Uterus (tissue), 4 donors: ENCODE results near the gene SNX12. TPM values are rescaled to one million over a fixed set of nuclear protein-coding genes. Genes with fewer than 3 reads are reported as not detected.

Experiments
- DNase-seq, 2 donors: peaks; one replicate each; pipeline ENCODE4 v3.0.0-alpha.2; 2019 to 2020
- H3K27ac ChIP-seq, 2 donors: fragments of 200-600 bp; sonication (generic); 1 replicate in 1 of 2; 2 replicates in 1 of 2; pipeline ENCODE4 v1.5.1; 2016 to 2018
- H3K27me3 ChIP-seq, 2 donors: fragments of 200-600 bp; sonication (generic); one replicate each; pipeline ENCODE4 v1.5.1; 2018 to 2019; ENCODE audit warnings: control low read depth in 1 of 2
- H3K36me3 ChIP-seq, 2 donors: fragments of 200-600 bp; sonication (generic); one replicate each; pipeline ENCODE4 v1.5.1; 2019; ENCODE audit warnings: control low read depth in 1 of 2
- H3K4me1 ChIP-seq, 2 donors: fragments of 200-600 bp; sonication (generic); one replicate each; pipeline ENCODE4 v1.5.1; 2018 to 2019; ENCODE audit warnings: control low read depth in 1 of 2
- H3K4me3 ChIP-seq, 2 donors: fragments of 200-600 bp; sonication (generic); 1 replicate in 1 of 2; 2 replicates in 1 of 2; pipeline ENCODE4 v1.5.1; 2018 to 2019; ENCODE audit warnings: mild to moderate bottlenecking in 1 of 2
- H3K9me3 ChIP-seq, 2 donors: fragments of 200-600 bp; sonication (generic); one replicate each; pipeline ENCODE4 v1.5.1; 2019; ENCODE audit warnings: control low read depth in 1 of 2
- POLR2A ChIP-seq, 2 donors: fragments of 450-650 bp; IDR thresholded peaks; one replicate each; pipeline ENCODE4 v1.6.1; 2016; ENCODE audit warnings: antibody characterized with exemption in 2 of 2, mild to moderate bottlenecking in 1 of 2, moderate library complexity in 1 of 2
- intact Hi-C: fragments of 100-400 bp; cut with DNase I; formaldehyde crosslinking; loops from one replicate; pipeline ENCODE4 v1.15.1; 2023; ENCODE audit warnings: low total_unique reads
- total RNA-seq, 4 donors: library from RNA; depleted of rRNA in 3 of 4; stranded (reverse); fragments of >200 nt in 3 of 4; gene quantifications; one replicate each; pipeline versions ENCODE4 v1.1.0 to v1.2.4, GENCODE V29; 2014 to 2023
- TF ChIP-seq, protein P1 (sequence below), 4 experiments: fragments of 200-600 bp in 2 of 4; fragments of 450-650 bp in 2 of 4; sonication (generic) in 2 of 4; IDR thresholded peaks; one replicate each; pipeline ENCODE4 v1.5.1; 2016 to 2019; ENCODE audit warnings: antibody characterized with exemption in 4 of 4, mild to moderate bottlenecking in 2 of 4, moderate library complexity in 1 of 4
- donor health status: DM: yes; HTN: yes; CAD: no.

The SNX12 gene
- total RNA-seq, 4 donors from 2014 or later: 32.9 to 92.7 (median 68.0) TPM

DNA sequence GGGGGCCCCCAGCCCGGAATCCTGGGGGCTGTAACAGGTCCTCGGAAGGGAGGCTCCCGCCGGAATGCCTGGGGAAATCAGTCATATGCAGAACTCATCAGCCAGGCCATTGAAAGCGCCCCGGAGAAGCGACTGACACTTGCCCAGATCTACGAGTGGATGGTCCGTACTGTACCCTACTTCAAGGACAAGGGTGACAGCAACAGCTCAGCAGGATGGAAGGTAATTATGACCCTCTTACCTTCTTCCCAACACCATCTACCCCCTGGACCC lies 28.6 kb upstream of the SNX12 start:
- intact Hi-C loops: no loop called here
- no peaks in the 10 kb centered on the region for H3K36me3 ChIP-seq
- no peak for DNase-seq
- TF ChIP-seq, protein P1, sequence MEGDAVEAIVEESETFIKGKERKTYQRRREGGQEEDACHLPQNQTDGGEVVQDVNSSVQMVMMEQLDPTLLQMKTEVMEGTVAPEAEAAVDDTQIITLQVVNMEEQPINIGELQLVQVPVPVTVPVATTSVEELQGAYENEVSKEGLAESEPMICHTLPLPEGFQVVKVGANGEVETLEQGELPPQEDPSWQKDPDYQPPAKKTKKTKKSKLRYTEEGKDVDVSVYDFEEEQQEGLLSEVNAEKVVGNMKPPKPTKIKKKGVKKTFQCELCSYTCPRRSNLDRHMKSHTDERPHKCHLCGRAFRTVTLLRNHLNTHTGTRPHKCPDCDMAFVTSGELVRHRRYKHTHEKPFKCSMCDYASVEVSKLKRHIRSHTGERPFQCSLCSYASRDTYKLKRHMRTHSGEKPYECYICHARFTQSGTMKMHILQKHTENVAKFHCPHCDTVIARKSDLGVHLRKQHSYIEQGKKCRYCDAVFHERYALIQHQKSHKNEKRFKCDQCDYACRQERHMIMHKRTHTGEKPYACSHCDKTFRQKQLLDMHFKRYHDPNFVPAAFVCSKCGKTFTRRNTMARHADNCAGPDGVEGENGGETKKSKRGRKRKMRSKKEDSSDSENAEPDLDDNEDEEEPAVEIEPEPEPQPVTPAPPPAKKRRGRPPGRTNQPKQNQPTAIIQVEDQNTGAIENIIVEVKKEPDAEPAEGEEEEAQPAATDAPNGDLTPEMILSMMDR (IDR thresholded peaks at IDR 0.05): no peak
- TF ChIP-seq POLR2A (IDR thresholded peaks at IDR 0.05): no peak
- H3K4me3 ChIP-seq: peak overlapping the region; percentile 57 to 63
- H3K27ac ChIP-seq: peak overlapping the region; percentile 84 to 89
- no peaks in the 10 kb centered on the region for H3K9me3 ChIP-seq
- no peaks in the 10 kb centered on the region for H3K4me1 ChIP-seq
- no peaks in the 10 kb centered on the region for H3K27me3 ChIP-seq

DNA sequence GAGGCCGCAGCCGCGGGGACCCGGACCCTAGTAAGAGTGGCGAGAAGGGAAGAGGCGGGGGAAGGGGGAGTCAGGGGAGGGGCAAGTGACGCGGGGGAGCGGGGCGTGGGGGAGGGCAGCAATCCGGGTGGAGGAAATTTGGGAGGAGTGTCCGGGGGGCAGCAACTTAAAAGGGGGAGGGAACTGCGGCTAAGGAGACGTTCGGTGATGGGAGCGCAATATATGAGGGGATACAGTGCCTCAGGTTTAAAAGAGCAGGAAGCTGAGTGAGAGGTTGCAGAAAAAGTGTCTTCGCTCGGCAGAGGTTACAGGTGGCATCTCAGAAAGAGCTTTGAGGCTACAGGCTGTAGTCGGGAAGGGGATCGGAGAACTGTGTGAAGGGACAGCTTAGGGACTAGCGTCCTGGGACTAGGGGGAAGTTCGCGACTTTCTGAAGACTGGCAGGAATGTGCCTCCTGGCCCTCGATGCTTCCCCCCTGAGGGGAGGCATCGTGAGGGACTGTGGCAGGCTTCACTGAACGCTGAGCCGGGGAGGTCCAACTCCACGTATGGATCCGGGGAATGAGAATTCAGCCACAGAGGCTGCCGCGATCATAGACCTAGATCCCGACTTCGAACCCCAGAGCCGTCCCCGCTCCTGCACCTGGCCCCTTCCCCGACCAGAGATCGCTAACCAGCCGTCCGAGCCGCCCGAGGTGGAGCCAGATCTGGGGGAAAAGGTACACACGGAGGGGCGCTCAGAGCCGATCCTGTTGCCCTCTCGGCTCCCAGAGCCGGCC lies 28.0 kb upstream of the SNX12 start:
- no peaks in the 10 kb centered on the region for H3K9me3 ChIP-seq
- peak overlapping the region; percentile 84 to 89 for H3K27ac ChIP-seq
- no peak for DNase-seq
- H3K36me3 ChIP-seq: no peaks in the 10 kb centered on the region
- TF ChIP-seq, protein P1 (IDR thresholded peaks at IDR 0.05): no peak
- peak in 1 of 2 donors; percentile 19 for TF ChIP-seq POLR2A (IDR thresholded peaks at IDR 0.05)
- peak overlapping the region; percentile 57 to 63 for H3K4me3 ChIP-seq
- no peaks in the 10 kb centered on the region for H3K27me3 ChIP-seq
- H3K4me1 ChIP-seq: no peaks in the 10 kb centered on the region
- intact Hi-C loops: no loop called here

DNA sequence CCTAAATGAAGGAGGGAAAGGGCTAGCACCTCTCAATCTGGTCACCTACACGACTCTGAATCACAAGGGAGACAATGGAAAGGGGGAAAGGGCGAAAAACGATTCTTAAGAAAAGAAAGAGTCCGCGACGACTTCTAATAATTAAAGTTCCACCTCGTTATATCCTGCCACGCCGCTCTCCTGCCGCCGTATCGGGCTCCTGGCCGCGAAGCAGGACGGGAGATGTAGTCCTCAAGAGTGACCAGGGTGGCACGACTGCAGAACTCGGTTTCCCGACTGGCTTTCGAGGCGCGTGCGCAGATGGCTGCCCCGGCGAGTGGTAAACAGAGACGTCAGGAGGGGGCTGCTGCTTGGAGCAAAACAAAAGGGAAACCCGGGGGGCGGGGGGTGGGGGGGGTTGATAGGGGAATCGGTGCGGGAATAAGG lies 27.4 kb upstream of the SNX12 start, which contains the start of gene FOXO4:
Gene FOXO4 (plus strand): TSS at position 297 of the 426 bp plus-strand sequence. CDS start 678 bp downstream, outside the sequence.
- Histone ChIP-seq H3K36me3 (no peaks in the 10 kb centered on the region), H3K27me3 (no peaks in the 10 kb centered on the region), H3K4me1 (no peaks in the 10 kb centered on the region), H3K9me3 (no peaks in the 10 kb centered on the region), H3K27ac (peak within 1 kb of the TSS; percentile 84 to 89), H3K4me3 (peak within 1 kb of the TSS; percentile 57 to 63)
- peak; percentile 89 to 94 for DNase-seq
- intact Hi-C loops: no loop called here
- TF ChIP-seq POLR2A (IDR thresholded peaks at IDR 0.05): peak; percentile 9 to 32
- TF ChIP-seq, protein P1 (IDR thresholded peaks at IDR 0.05): no peak

DNA sequence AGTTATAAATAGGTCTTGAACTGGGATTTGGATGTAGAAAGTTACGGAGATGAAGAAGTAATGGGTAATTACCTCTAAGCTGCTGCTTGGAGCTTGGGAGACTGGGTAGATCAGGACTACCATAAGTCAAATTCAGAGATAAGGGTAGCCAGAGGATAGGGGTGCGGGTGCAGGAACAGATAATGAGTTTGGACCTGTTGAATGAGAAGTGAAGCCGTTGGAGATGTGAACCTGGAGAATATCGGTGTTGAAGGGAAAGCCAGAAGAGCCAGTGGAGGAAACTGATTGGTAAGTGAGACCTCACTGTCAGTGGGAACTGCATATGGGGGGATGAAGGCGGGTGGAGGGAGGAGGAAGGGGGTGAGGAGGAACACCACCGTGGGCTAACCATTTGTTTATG lies 26.9 kb upstream of the SNX12 start:
- intact Hi-C loops: no loop called here
- H3K27me3 ChIP-seq: no peaks in the 10 kb centered on the region
- H3K36me3 ChIP-seq: no peaks in the 10 kb centered on the region
- H3K9me3 ChIP-seq: no peaks in the 10 kb centered on the region
- H3K4me3 ChIP-seq: peak overlapping the region; percentile 57 to 63
- no peak overlapping the region for H3K27ac ChIP-seq
- H3K4me1 ChIP-seq: no peaks in the 10 kb centered on the region
- no peak for DNase-seq
- no peak for TF ChIP-seq POLR2A (IDR thresholded peaks at IDR 0.05)
- TF ChIP-seq, protein P1 (IDR thresholded peaks at IDR 0.05): no peak

DNA sequence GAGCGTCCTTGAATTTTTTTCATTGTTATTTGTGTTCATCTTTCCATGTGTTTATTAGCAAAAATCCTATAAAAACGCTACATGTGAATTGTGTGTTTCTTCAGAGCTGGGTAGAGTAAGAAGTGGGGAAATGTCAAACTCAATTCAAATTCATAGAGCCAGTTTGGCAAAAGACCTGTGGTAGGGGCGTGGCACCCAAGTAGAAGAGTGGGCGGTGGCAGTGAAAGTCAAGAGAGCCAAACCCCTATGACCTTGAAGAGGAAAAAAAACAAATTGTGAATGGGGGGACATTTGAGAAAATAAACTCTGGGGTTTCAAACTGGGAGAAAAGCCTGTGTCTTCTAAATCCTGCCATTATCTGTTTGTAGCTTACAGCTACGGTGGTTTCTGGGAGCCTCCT lies 23.1 kb upstream of the SNX12 start:
- DNase-seq: no peak
- H3K27me3 ChIP-seq: no peaks in the 10 kb centered on the region
- TF ChIP-seq, protein P1 (IDR thresholded peaks at IDR 0.05): no peak
- TF ChIP-seq POLR2A (IDR thresholded peaks at IDR 0.05): no peak
- H3K9me3 ChIP-seq: no peaks in the 10 kb centered on the region
- no peak overlapping the region for H3K4me3 ChIP-seq
- H3K27ac ChIP-seq: no peak overlapping the region
- H3K36me3 ChIP-seq: no peaks in the 10 kb centered on the region
- no peaks in the 10 kb centered on the region for H3K4me1 ChIP-seq
- intact Hi-C loops: no loop called here
